ENCODE data around the gene CNTN1. TPM values are rescaled to one million over a fixed set of nuclear protein-coding genes. Genes with fewer than 3 reads are reported as not detected.

CNTN1 gene
- total and polyA plus RNA-seq, 2 of the 8 experiments (the other 6 are each of a cell fraction or from before 2014, with no cell fraction given) = 7.2 to 21.8 TPM

- TF ChIP-seq ATF3 (IDR thresholded peaks at IDR 0.05; ENCODE audit: insufficient read depth, low read depth, low read length) (no peak), CBX5 (IDR thresholded peaks at IDR 0.05; ENCODE audit: low read depth, low read length) (no peak), SIX5 (IDR thresholded peaks at IDR 0.05; ENCODE audit: low read depth, low read length) (no peak), SIRT6 (IDR thresholded peaks at IDR 0.05; ENCODE audit: low read length) (no peak), RFX5 (IDR thresholded peaks at IDR 0.05; ENCODE audit: borderline replicate concordance, low read depth, low read length) (no peak), GABPA (IDR thresholded peaks at IDR 0.05; ENCODE audit: borderline replicate concordance, insufficient read depth, low read length) (no peak), KDM5A (IDR thresholded peaks at IDR 0.05; ENCODE audit: low read length) (no peak), BCL11A (IDR thresholded peaks at IDR 0.05; ENCODE audit: low read depth in 2 of 2, low read length in 2 of 2) (no peak), PHF8 (conservative IDR thresholded peaks at IDR 0.05; ENCODE audit: low read depth, low read length) (no peak), ASH2L (IDR thresholded peaks at IDR 0.05; ENCODE audit: low read length) (no peak), SRF (IDR thresholded peaks at IDR 0.05; ENCODE audit: low read depth, low read length) (no peak), HDAC2 (IDR thresholded peaks at IDR 0.05; ENCODE audit: borderline replicate concordance in 1 of 2, low read depth in 2 of 2, low read length in 2 of 2) (no peak), SP2 (IDR thresholded peaks at IDR 0.05; ENCODE audit: low read length) (no peak), CHD1 (IDR thresholded peaks at IDR 0.05; ENCODE audit: low read depth, low read length) (no peak), JUND (IDR thresholded peaks at IDR 0.05; ENCODE audit: low read length) (no peak), EZH2 (IDR thresholded peaks at IDR 0.05; ENCODE audit: low read depth, low read length, severe bottlenecking) (no peak), NRF1 (IDR thresholded peaks at IDR 0.05; ENCODE audit: low read depth, low read length) (no peak)
Observed at GRCh38 chr12:40996091-40996490, 303.9 kb downstream of the CNTN1 start (continued).

Measured in H1 (cell line).